Esophagus squamous epithelium (tissue), 5 donors: ENCODE results near the gene WDR82. TPM values are rescaled to one million over a fixed set of nuclear protein-coding genes. Genes with fewer than 3 reads are reported as not detected.

Experiments
- DNase-seq: peaks from one replicate; lab custom pipeline; 2025; lab: John Stamatoyannopoulos, UW
- H3K27ac ChIP-seq, 4 donors: fragments of 200-600 bp; sonication (generic); one replicate each; pipeline ENCODE4 v1.5.1; 2016 to 2019; ENCODE audit warnings: mild to moderate bottlenecking in 1 of 4
- H3K27me3 ChIP-seq, 4 donors: fragments of 200-600 bp; sonication (generic); 1 replicate in 3 of 4; 2 replicates in 1 of 4; pipeline versions ENCODE4 v1.5.1 to v1.6.0; 2017 to 2021; ENCODE audit warnings: antibody characterized with exemption in 1 of 4
- H3K36me3 ChIP-seq, 3 donors: fragments of 200-600 bp; sonication (generic); one replicate each; pipeline ENCODE4 v1.5.1; 2016 to 2019
- H3K4me1 ChIP-seq, 3 donors: fragments of 200-600 bp; sonication (generic); one replicate each; pipeline ENCODE4 v1.5.1; 2017 to 2019
- H3K4me3 ChIP-seq, 4 donors: fragments of 200-600 bp; sonication (generic); 1 replicate in 3 of 4; 2 replicates in 1 of 4; pipeline ENCODE4 v1.5.1; 2016 to 2019; ENCODE audit warnings: mild to moderate bottlenecking in 2 of 4, moderate library complexity in 1 of 4
- H3K9me3 ChIP-seq, 3 donors: fragments of 200-600 bp; sonication (generic); one replicate each; pipeline ENCODE4 v1.5.1; 2016 to 2019
- CTCF ChIP-seq, 6 experiments: fragments of 450-650 bp in 4 of 6; fragments of 200-600 bp in 2 of 6; sonication (generic) in 2 of 6; IDR thresholded peaks; one replicate each; pipeline ENCODE4 v1.5.1; 2016 to 2019; ENCODE audit warnings: antibody characterized with exemption in 6 of 6, mild to moderate bottlenecking in 4 of 6, moderate library complexity in 4 of 6
- POLR2A ChIP-seq, 4 donors: fragments of 450-650 bp; IDR thresholded peaks; one replicate each; pipeline ENCODE4 v1.6.1; 2017; ENCODE audit warnings: antibody characterized with exemption in 4 of 4, mild to moderate bottlenecking in 4 of 4, moderate library complexity in 3 of 4
- WGBS, 2 donors: methylation state at CpG; one replicate each; pipeline ENCODE4 v1.1.5; 2018; 5-methylcytosine and 5-hydroxymethylcytosine counted together
- intact Hi-C: fragments of 100-400 bp; cut with DNase I; formaldehyde crosslinking; loops from one replicate; pipeline ENCODE4 v1.15.0; 2022
- total RNA-seq, 4 donors: library from RNA; depleted of rRNA; stranded (reverse); fragments of >200 nt; gene quantifications; one replicate each; pipeline ENCODE4 v1.1.0, GENCODE V29; 2016
- donor health status: DM: yes; HTN: yes; CAD: no.

Gene WDR82
- total RNA-seq, 4 donors from 2014 or later: 42.7 to 58.7 (median 52.9) TPM

- Histone ChIP-seq H3K27me3 (no peaks in the 10 kb centered on the region), H3K36me3 (peaks cover 7 to 37% (median 13%) of the 10 kb centered on the region in 3 donors), H3K9me3 (no peaks in the 10 kb centered on the region), H3K4me3 (no peak overlapping the region), H3K27ac (peak overlapping the region; percentile 81 to 91 (median 86)), H3K4me1 (peaks cover 33 to 64% (median 41%) of the 10 kb centered on the region in 3 donors)
- TF ChIP-seq CTCF (IDR thresholded peaks at IDR 0.05): no peak
- no peak for TF ChIP-seq POLR2A (IDR thresholded peaks at IDR 0.05)
- 43 to 63% methylated on average over 7 to 10 of the region's 10 CpGs for WGBS, 2 donors
- intact Hi-C loops: no loop called here
- DNase-seq: no peak
These were observed 61.0 kb downstream of the WDR82 start for GRCh38 chr3:52217409-52217805.

- intact Hi-C loops: no loop called here
- H3K36me3 ChIP-seq: peaks cover 13 to 44% (median 19%) of the 10 kb centered on the region in 3 donors
- no peaks in the 10 kb centered on the region for H3K27me3 ChIP-seq
- H3K4me3 ChIP-seq: no peak overlapping the region
- H3K9me3 ChIP-seq: no peaks in the 10 kb centered on the region
- 20 to 27% methylated on average over 13 of the region's 13 CpGs for WGBS, 2 donors
- no peak for DNase-seq
- H3K27ac ChIP-seq: peak overlapping the region; percentile 81 to 91 (median 86)
- H3K4me1 ChIP-seq: peaks cover 28 to 60% (median 41%) of the 10 kb centered on the region in 3 donors
- TF ChIP-seq POLR2A (IDR thresholded peaks at IDR 0.05) (no peak), CTCF (IDR thresholded peaks at IDR 0.05) (peak in 1 of 6 experiments; percentile 32)
These were observed 61.7 kb downstream of the WDR82 start for GRCh38 chr3:52216585-52217408.

GRCh38 chr3:52215351-52215750 is 63.1 kb downstream of the WDR82 start:
- Histone ChIP-seq H3K9me3 (no peaks in the 10 kb centered on the region), H3K27ac (no peak overlapping the region), H3K27me3 (no peaks in the 10 kb centered on the region), H3K4me1 (peaks cover 24 to 46% (median 42%) of the 10 kb centered on the region in 3 donors), H3K4me3 (no peak overlapping the region), H3K36me3 (peaks cover 22 to 58% (median 28%) of the 10 kb centered on the region in 3 donors)
- intact Hi-C loops: no loop called here
- 89 to 94% methylated on average over 2 to 7 of the region's 7 CpGs for WGBS, 2 donors
- no peak for DNase-seq
- TF ChIP-seq POLR2A (IDR thresholded peaks at IDR 0.05): no peak

- Histone ChIP-seq H3K27me3 (no peaks in the 10 kb centered on the region), H3K4me1 (peaks cover 20 to 39% (median 31%) of the 10 kb centered on the region in 3 donors), H3K9me3 (no peaks in the 10 kb centered on the region), H3K36me3 (peaks cover 32 to 73% (median 40%) of the 10 kb centered on the region in 3 donors), H3K4me3 (no peak overlapping the region), H3K27ac (no peak overlapping the region)
- no peak for DNase-seq
- TF ChIP-seq POLR2A (IDR thresholded peaks at IDR 0.05): no peak
- no peak for TF ChIP-seq CTCF (IDR thresholded peaks at IDR 0.05)
- intact Hi-C loops: no loop called here
These were observed 64.5 kb downstream of the WDR82 start for GRCh38 chr3:52213901-52214300.

GRCh38 chr3:52213005-52213404 is 65.4 kb downstream of the WDR82 start:
- Histone ChIP-seq H3K27me3 (no peaks in the 10 kb centered on the region), H3K36me3 (peaks cover 34 to 82% (median 49%) of the 10 kb centered on the region in 3 donors), H3K27ac (no peak overlapping the region), H3K4me3 (no peak overlapping the region), H3K9me3 (no peaks in the 10 kb centered on the region), H3K4me1 (peaks cover 20 to 30% (median 22%) of the 10 kb centered on the region in 3 donors)
- DNase-seq: no peak
- TF ChIP-seq CTCF (IDR thresholded peaks at IDR 0.05) (no peak), POLR2A (IDR thresholded peaks at IDR 0.05) (no peak)
- intact Hi-C loops: no loop called here
- WGBS, 2 donors: 72 to 75% methylated on average over 7 to 8 of the region's 8 CpGs
